ENCODE results near the gene LGALS9.

DNA sequence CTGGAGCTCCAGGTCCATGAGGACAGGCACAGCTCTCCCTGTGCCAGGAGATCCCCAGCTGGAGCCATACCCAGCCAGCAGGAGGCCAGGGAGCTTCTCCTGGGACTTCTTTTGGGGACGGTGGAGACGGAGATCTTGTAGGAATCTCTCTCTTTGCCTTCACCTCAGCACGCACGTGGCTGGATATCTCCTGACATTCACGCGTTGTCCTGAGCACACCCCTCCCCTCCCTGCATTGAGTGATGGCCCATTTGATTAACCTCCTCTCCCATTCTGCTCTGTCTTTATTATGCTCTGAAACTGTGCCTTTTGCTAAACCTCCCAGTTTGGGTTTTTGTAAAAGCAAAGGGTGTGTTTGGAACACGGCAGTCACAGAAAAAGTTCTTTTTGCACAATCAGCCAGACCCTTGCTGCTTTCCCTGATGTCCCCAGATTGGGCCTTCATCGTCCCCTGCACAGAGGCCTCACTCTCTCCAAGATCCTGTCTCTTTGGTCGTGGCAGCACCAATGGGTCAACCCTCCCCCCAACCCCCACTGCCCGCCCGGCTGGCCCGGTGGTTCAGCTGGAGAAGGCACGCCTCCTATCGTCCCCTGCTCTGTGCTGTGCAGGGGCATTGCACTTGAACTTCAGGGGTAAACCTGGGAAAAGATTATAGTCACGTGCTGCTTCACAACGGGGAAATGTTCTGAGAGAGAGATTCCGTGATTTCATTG lies 32.5 kb upstream of the LGALS9 start:
- no peak for TF ChIP-seq EP300 (IDR thresholded peaks at IDR 0.05; ENCODE audit: borderline replicate concordance)
- no peak for TF ChIP-seq CREB1 (IDR thresholded peaks at IDR 0.05; ENCODE audit: low read depth)
- no peak for TF ChIP-seq ZBTB7A (IDR thresholded peaks at IDR 0.05; ENCODE audit: low read depth)
- no peak for TF ChIP-seq TAF1 (IDR thresholded peaks at IDR 0.05; ENCODE audit: low read depth)
- no peak for TF ChIP-seq EGR1 (IDR thresholded peaks at IDR 0.05)
- no peak for TF ChIP-seq RAD21 (IDR thresholded peaks at IDR 0.05; ENCODE audit: low read depth)
- no peak for TF ChIP-seq MAX (IDR thresholded peaks at IDR 0.05)
- no peak for TF ChIP-seq TEAD4 (IDR thresholded peaks at IDR 0.05)
- TF ChIP-seq FOXM1 (IDR thresholded peaks at IDR 0.05; ENCODE audit: borderline replicate concordance, low read depth) = no peak
- TF ChIP-seq TCF12 (IDR thresholded peaks at IDR 0.05; ENCODE audit: low read depth) = no peak
- no peak for TF ChIP-seq CEBPB (IDR thresholded peaks at IDR 0.05)
- TF ChIP-seq USF1 (IDR thresholded peaks at IDR 0.05) = no peak

Data from Ishikawa (cell line).